ENCODE measurements around the gene DLEU7.
A peak's percentile ranks its signal among the peaks of the same experiment; 100 is the strongest.

Gene DLEU7

GRCh38 chr13:50844084-50844875 lies 788 bp upstream of the DLEU7 start:
- FAIRE-seq: no peak

DNA sequence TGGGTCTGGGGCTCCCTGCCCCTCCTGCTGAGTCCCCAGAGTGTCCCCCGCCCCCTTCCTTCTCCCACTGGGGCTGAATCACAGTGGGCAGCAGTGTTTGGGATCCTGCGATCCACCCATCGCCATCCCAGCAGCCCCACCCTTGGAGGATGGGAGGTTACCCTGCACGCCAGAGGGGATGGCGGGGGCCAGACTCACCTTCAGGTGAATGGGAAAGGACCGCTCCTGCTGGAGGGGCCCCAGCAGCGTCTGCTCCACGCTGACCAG lies 569 bp downstream of the DLEU7 start:
- FAIRE-seq (no peak), DNase-seq (ENCODE audit: insufficient read length, low spot score) (no peak)

More at GRCh38 chr13:50844084-50844875, 788 bp upstream of the DLEU7 start:
- DNase-seq (ENCODE audit: insufficient read length, low spot score): no peak

- FAIRE-seq: no peak
- DNase-seq (ENCODE audit: insufficient read length, low spot score): no peak
These were observed 1.1 kb downstream of the DLEU7 start for GRCh38 chr13:50842251-50842989.

DNA sequence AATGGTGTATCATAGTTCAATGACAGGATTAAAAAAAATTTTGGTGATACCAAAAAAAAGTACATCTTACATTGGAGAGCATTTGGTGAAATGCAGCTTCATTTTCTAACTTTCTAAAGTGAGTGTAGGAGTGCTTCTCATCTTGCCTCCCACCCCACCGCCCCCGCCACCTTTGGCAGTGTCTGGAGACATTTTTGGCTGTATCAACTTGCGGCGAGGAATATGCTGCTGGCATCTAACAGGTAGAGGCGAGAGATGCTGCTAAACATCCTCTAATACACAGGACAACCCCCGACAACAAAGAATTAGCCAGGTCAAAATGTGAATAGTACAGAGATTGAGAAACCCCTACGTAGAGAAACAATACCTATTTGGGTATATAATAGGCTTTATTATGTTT lies 1.7 kb downstream of the DLEU7 start:
- FAIRE-seq (no peak), DNase-seq (ENCODE audit: insufficient read length, low spot score) (no peak)

- DNase-seq (ENCODE audit: insufficient read length, low spot score) (no peak), FAIRE-seq (no peak)
These were observed 3.2 kb downstream of the DLEU7 start for GRCh38 chr13:50840284-50840683.

DNA sequence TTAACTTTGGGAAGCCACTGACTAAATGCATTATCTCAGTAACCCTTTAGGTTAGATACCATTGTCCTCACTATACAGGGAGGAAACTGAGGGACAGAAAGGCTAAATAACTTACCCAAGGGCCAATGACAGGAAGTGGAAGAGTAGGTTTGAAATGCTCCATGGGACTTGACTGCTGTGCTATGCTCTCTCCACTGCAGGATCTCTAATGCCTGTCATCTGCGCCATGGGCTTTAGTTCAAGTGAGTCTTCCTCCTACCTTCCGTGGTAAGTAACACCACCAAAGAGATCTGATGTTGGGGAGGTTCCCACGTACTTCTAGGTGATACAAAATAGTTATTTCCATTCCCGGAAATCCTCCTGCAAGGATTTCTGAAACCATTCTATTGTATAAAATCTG lies 3.7 kb downstream of the DLEU7 start:
- no peak for DNase-seq (ENCODE audit: insufficient read length, low spot score)
- FAIRE-seq: no peak

DNA sequence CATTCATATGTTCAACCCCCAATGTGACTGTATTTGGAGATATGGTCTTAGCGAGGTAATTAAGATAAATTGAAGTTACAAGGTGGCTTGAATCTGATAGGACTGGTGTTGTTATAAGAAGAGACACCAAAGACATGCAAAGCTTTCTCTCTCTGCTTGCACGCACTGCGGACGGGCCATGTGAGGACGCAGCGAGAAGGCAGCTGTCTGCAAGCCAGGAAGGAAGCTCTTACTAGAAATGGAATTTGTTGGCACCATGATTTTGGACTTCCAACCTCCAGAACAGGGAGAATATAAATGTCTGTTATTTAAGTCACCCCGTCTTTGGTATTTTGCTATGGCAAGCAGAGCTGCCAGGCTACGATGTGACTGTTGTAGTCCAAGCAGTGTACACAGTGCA lies 4.8 kb downstream of the DLEU7 start:
- DNase-seq (ENCODE audit: insufficient read length, low spot score) (no peak), FAIRE-seq (no peak)

- DNase-seq (ENCODE audit: insufficient read length, low spot score): no peak
- no peak for FAIRE-seq
These were observed 5.5 kb downstream of the DLEU7 start for GRCh38 chr13:50838031-50838430.

GRCh38 chr13:50831512-50831911 lies 12.0 kb downstream of the DLEU7 start:
- no peak for DNase-seq (ENCODE audit: insufficient read length, low spot score)
- FAIRE-seq: no peak

GRCh38 chr13:50829896-50830295 lies 13.6 kb downstream of the DLEU7 start:
- DNase-seq (ENCODE audit: insufficient read length, low spot score): no peak
- FAIRE-seq: no peak

- DNase-seq (ENCODE audit: insufficient read length, low spot score) (no peak), FAIRE-seq (no peak)
These were observed 14.3 kb downstream of the DLEU7 start for GRCh38 chr13:50829226-50829625.

- DNase-seq (ENCODE audit: insufficient read length, low spot score) (no peak), FAIRE-seq (no peak)
These were observed 17.5 kb downstream of the DLEU7 start for GRCh38 chr13:50826035-50826434.

- FAIRE-seq: no peak
- DNase-seq (ENCODE audit: insufficient read length, low spot score): no peak
These were observed 31.2 kb downstream of the DLEU7 start for GRCh38 chr13:50812242-50812641.

DNA sequence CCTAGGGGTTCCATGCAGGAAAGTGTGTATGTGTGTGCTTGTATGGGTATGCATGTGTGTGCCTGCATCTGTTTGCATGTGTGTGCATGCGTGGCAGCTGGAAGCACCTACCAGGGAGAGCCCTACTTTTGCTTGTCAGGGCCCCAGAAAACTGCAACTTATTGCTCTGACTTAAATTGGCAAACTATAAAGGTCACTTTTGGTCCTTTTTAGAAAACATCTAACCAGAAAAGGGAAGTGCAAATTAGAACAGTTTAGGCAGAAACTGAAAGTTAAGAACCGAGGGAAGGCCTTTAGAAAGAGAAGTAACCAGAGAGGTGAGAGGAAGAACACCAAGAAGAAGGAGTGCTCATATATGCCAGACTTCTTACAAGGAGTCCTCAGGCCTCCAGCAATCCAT lies 32.5 kb downstream of the DLEU7 start:
- no peak for DNase-seq (ENCODE audit: insufficient read length, low spot score)
- FAIRE-seq: no peak

DNA sequence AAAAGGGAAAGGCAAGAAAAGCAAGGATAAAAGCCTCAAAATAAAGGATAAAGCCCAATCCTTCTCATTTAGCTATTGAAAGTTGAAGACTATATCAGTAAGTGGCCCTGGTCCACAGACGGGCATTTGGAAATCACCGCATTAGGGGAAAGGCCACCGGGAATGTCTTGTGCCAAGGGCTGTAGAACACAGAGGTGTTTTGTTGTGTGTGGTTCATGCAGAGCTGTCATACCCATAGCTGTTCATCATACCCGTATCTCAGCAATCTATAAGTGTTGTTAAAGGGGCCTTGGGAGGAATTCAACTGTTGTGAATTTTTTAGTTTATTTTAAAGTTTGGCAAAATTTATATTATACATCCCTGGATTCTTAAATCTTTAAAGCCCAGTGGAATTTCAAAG lies 33.0 kb downstream of the DLEU7 start:
- no peak for DNase-seq (ENCODE audit: insufficient read length, low spot score)
- FAIRE-seq: no peak

- DNase-seq (ENCODE audit: insufficient read length, low spot score): no peak
- no peak for FAIRE-seq
These were observed 34.1 kb downstream of the DLEU7 start for GRCh38 chr13:50809133-50810090.

DNA sequence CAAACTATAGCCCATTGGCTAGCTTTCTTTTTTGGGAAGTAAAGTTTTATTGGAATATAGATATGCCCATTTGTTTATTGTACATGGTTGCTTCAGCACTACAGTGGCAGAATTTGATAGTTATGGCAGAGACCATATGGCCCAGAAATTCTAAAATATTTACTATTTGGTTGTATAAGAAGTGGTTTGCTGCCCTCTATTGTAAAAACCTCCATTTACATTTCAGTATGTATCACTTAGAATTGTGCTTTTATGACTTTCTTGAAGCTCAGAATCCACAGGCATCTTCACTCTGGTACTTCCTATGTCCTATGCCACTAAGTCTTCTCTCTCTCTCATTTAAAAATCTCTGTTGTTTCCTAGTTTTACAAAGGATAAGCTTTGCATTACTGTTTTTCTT lies 37.7 kb downstream of the DLEU7 start:
- DNase-seq (ENCODE audit: insufficient read length, low spot score) (no peak), FAIRE-seq (no peak)

DNA sequence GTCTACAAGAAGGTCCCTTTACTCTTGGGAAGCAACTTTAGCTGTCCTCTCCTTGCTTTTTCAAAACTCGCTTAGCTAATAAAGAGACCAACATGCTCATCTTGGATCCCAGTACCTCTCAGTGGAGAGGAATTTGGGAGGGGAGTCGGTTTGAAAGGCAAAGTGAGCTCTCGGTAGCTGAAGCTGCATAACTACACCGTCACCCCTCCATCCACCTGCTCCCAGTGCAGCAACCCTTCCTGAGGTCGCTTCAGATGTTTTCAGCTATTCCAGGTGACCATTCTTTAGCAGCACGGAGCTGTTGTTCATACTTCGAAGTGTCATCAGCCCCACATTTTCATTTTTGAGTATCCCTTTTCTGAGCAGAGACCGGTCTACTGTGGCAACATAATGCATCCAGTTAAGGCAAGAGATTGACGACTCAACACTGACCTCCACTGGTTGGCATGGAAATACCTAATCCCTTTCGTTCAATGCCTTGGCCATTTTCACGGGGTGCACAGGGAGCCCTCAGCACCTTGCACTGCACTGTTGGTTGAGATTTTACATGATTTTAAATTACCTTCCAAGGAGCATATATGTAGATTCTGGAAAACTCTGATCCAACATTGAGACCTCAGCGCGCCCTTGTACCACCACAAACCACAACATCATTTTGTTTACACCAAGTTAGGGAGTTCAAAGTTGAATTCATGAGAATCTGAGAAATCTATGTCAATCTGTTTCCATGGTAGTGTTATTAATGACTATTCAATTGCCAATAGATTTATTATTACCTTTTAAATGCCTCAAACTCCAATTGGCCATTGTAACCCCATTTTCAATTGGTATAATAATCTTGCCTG lies 42.2 kb downstream of the DLEU7 start:
- DNase-seq (ENCODE audit: insufficient read length, low spot score): peak; percentile 48
- peak; percentile 31 for FAIRE-seq

- DNase-seq (ENCODE audit: insufficient read length, low spot score) (no peak), FAIRE-seq (no peak)
These were observed 43.3 kb downstream of the DLEU7 start for GRCh38 chr13:50800091-50800739.

- no peak for FAIRE-seq
These were observed 44.6 kb downstream of the DLEU7 start for GRCh38 chr13:50798923-50799322.

More at GRCh38 chr13:50798923-50799322, 44.6 kb downstream of the DLEU7 start:
- no peak for DNase-seq (ENCODE audit: insufficient read length, low spot score)

Data from HTR-8/SVneo (cell line).